Keratinocyte (primary cell): ENCODE data around the gene TRAPPC8.

Source experiments
- CTCF ChIP-seq, 3 experiments: IDR thresholded peaks in 1 of 3; conservative IDR thresholded peaks in 1 of 3; optimal IDR thresholded peaks in 1 of 3; 2 replicates in 2 of 3; 3 replicates in 1 of 3; pipeline versions ENCODE3 to v1.5.1; 2011; ENCODE audit warnings: low read length in 3 of 3, mild to moderate bottlenecking in 3 of 3, moderate library complexity in 2 of 3, control low read depth in 1 of 3, inconsistent platforms in 1 of 3; ENCODE audit not compliant: insufficient read depth in 2 of 3; ENCODE audit errors: extremely low read depth in 1 of 3
- EZH2 ChIP-seq: IDR thresholded peaks from one replicate; pipeline ENCODE4 v1.6.1; 2012; ENCODE audit warnings: inconsistent platforms, mild to moderate bottlenecking, low read length, moderate library complexity

- no peak for TF ChIP-seq CTCF (optimal IDR thresholded peaks at IDR 0.05 in 1 of 3, IDR thresholded peaks at IDR 0.05 in 1 of 3, conservative IDR thresholded peaks at IDR 0.05 in 1 of 3; ENCODE audit: extremely low read depth in 1 of 3, insufficient read depth in 2 of 3, low read length in 3 of 3)
- no peak for TF ChIP-seq EZH2
Observed at GRCh38 chr18:31821545-31822171, 121.3 kb downstream of the TRAPPC8 start.
